RWPE1 (cell line): ENCODE data around the gene ZIC1.

Experiments
- CTCF ChIA-PET: fragments of 350-600 bp; sonication (Branson Sonifier 250); formaldehyde crosslinking; extraction: SDS; loops from one replicate; lab custom pipeline; 2021; lab: Yijun Ruan, JAX
- POLR2A ChIA-PET: fragments of 400-600 bp; formaldehyde crosslinking; extraction: SDS; loops from one replicate; lab custom pipeline; 2020; ENCODE audit warnings: antibody characterized with exemption; ENCODE audit not compliant: low non-redundant PET; lab: Yijun Ruan, JAX
- DNase-seq: peaks from one replicate; pipeline ENCODE4 v3.0.0; 2012; ENCODE audit warnings: low spot score
- H3K27ac ChIP-seq: fragments of 450-650 bp; 2 replicates; pipeline ENCODE4 v1.5.1; 2017
- CTCF ChIP-seq: fragments of 450-650 bp; conservative IDR thresholded peaks from 2 replicates; pipeline ENCODE4 v1.5.1; 2017; ENCODE audit warnings: low read depth, mild to moderate bottlenecking

ZIC1 gene

GRCh38 chr3:147412261-147412916 lies 3.2 kb downstream of the ZIC1 start:
- no peak overlapping the region for H3K27ac ChIP-seq
- CTCF ChIA-PET = interaction anchor here (0.6 kb wide), 2 partner anchors 19 to 922 kb away, joined by 3 read pairs; no protein-coding TSS in a partner anchor
- DNase-seq = no peak
- TF ChIP-seq CTCF = no peak
- POLR2A ChIA-PET = no interaction called here

- CTCF ChIA-PET = interaction anchor here (0.6 kb wide), 2 partner anchors 19 to 922 kb away, joined by 3 read pairs; no protein-coding TSS in a partner anchor
- POLR2A ChIA-PET = no interaction called here
- TF ChIP-seq CTCF = no peak
- DNase-seq = no peak
- H3K27ac ChIP-seq = no peak overlapping the region
Observed at GRCh38 chr3:147412917-147413685, 3.9 kb downstream of the ZIC1 start.

GRCh38 chr3:147413686-147414389 lies 4.7 kb downstream of the ZIC1 start:
- no peak for TF ChIP-seq CTCF
- CTCF ChIA-PET = interaction anchor here (0.5 kb wide), 1 partner anchor 64 kb away, joined by 3 read pairs; no protein-coding TSS in a partner anchor
- no peak overlapping the region for H3K27ac ChIP-seq
- POLR2A ChIA-PET = no interaction called here
- DNase-seq = no peak

GRCh38 chr3:147414390-147415138 lies 5.4 kb downstream of the ZIC1 start:
- no peak overlapping the region for H3K27ac ChIP-seq
- no peak for TF ChIP-seq CTCF
- ChIA-PET CTCF (interaction anchor here (0.5 kb wide), 1 partner anchor 64 kb away, joined by 3 read pairs; no protein-coding TSS in a partner anchor), POLR2A (no interaction called here)
- no peak for DNase-seq

GRCh38 chr3:147415286-147415685 lies 6.1 kb downstream of the ZIC1 start:
- ChIA-PET CTCF (interaction anchor here (0.7 kb wide), 1 partner anchor 43 kb away, joined by 3 read pairs; no protein-coding TSS in a partner anchor), POLR2A (no interaction called here)
- H3K27ac ChIP-seq = no peak overlapping the region
- no peak for TF ChIP-seq CTCF
- no peak for DNase-seq

- ChIA-PET CTCF (interaction anchor here (0.6 to 0.8 kb wide), 2 partner anchors 17 to 1303 kb away, joined by 3 read pairs; no protein-coding TSS in a partner anchor), POLR2A (no interaction called here)
- DNase-seq = no peak
- H3K27ac ChIP-seq = no peak overlapping the region
- no peak for TF ChIP-seq CTCF
Observed at GRCh38 chr3:147415874-147416273, 6.7 kb downstream of the ZIC1 start.
